ENCODE data around the gene GPR39. TPM values are rescaled to one million over a fixed set of nuclear protein-coding genes. Genes with fewer than 3 reads are reported as not detected.

GPR39 gene
- total RNA-seq, 1 experiment from 2014 or later = 0.50 TPM

GRCh38 chr2:132479155-132479554 is 62.5 kb downstream of the GPR39 start:
- no peaks in the 10 kb centered on the region; a peak in 3 of 5 replicates for H3K9me3 Mint-ChIP-seq
- DNase-seq = no peak
- no peak overlapping the region for H3K14ac ChIP-seq (ENCODE audit: insufficient read depth, low read length)
- H3K4me1 Mint-ChIP-seq = peaks cover 0 to 5% of the 10 kb centered on the region in 2 experiments; a peak in 2 of 4 replicates
- H2AFZ ChIP-seq (ENCODE audit: low read length) = no peak overlapping the region
- H3K4me2 ChIP-seq (ENCODE audit: insufficient read depth, insufficient read length, low read length) = no peak overlapping the region
- no peaks in the 10 kb centered on the region; a peak in 1 of 7 replicates for H3K36me3 Mint-ChIP-seq (ENCODE audit: insufficient read depth in 1 of 3, low read depth in 3 of 3)
- no peak for TF ChIP-seq CTCF (conservative IDR thresholded peaks at IDR 0.05)
- no CpG with 5 or more reads among the region's 8 CpGs for WGBS (ENCODE audit: extremely low coverage, insufficient read length, low lambda C conversion rate)
- H2BK120ac ChIP-seq (ENCODE audit: low read depth, low read length, poor library complexity, severe bottlenecking) = no peak overlapping the region
- H3K27me3 ChIP-seq (ENCODE audit: insufficient read depth, low read length) = no peaks in the 10 kb centered on the region
- H3K18ac ChIP-seq (ENCODE audit: insufficient read length, low read depth, low read length) = no peak overlapping the region
- H2BK20ac ChIP-seq (ENCODE audit: low read depth, low read length, poor library complexity, severe bottlenecking) = no peak overlapping the region
- H3K23ac ChIP-seq (ENCODE audit: insufficient read length, low read depth, low read length) = no peak overlapping the region
- no peaks in the 10 kb centered on the region for H3K79me1 ChIP-seq (ENCODE audit: insufficient read depth, low read depth, low read length, poor library complexity, severe bottlenecking)
- no peak overlapping the region for H3K56ac ChIP-seq (ENCODE audit: insufficient read length, low read depth, low read length)
- no peak overlapping the region for H3K27ac ChIP-seq (ENCODE audit: insufficient read length, low read depth, low read length)
- no peak overlapping the region for H2BK5ac ChIP-seq (ENCODE audit: insufficient read length, low read length)
- no peaks in the 10 kb centered on the region for H3K23me2 ChIP-seq (ENCODE audit: insufficient read length, low read depth, low read length, poor library complexity, severe bottlenecking)
- H2BK12ac ChIP-seq (ENCODE audit: insufficient read length, low read depth, low read length) = no peak overlapping the region
- no peaks in the 10 kb centered on the region for H3K79me2 ChIP-seq (ENCODE audit: insufficient read depth, low read length)
- H3T11ph ChIP-seq (ENCODE audit: low read length) = no peak overlapping the region
- no peak overlapping the region for H4K5ac ChIP-seq (ENCODE audit: insufficient read length, low read depth, low read length)
- no peak overlapping the region for H4K8ac ChIP-seq (replicated peaks; ENCODE audit: insufficient read length, low read depth, low read length)
- H2AK5ac ChIP-seq (ENCODE audit: insufficient read length, low read length) = no peak overlapping the region
- H3K9me3 ChIP-seq (ENCODE audit: control insufficient read depth, low read depth, low read length) = no peaks in the 10 kb centered on the region
- no peak overlapping the region for H3K27ac Mint-ChIP-seq
- H4K91ac ChIP-seq (ENCODE audit: insufficient read length, low read depth, low read length) = no peak overlapping the region
- H2BK15ac ChIP-seq (ENCODE audit: low read depth, low read length) = no peak overlapping the region
- no peaks in the 10 kb centered on the region for H3K27me3 Mint-ChIP-seq (ENCODE audit: low read depth)
- H4K20me1 ChIP-seq (ENCODE audit: control insufficient read depth, insufficient read depth, insufficient read length) = no peaks in the 10 kb centered on the region
- H3K9ac ChIP-seq (ENCODE audit: extremely low read depth, insufficient read length, low read length) = no peak overlapping the region
- H3K4me3 Mint-ChIP-seq = no peak overlapping the region
- no peaks in the 10 kb centered on the region for H3K4me1 ChIP-seq (ENCODE audit: insufficient read depth, low read length)
- H3K4ac ChIP-seq (ENCODE audit: low read depth, low read length) = no peak overlapping the region

Measured in H9 (cell line).